ENCODE measurements around the gene EIF1AD.

Gene EIF1AD

DNA sequence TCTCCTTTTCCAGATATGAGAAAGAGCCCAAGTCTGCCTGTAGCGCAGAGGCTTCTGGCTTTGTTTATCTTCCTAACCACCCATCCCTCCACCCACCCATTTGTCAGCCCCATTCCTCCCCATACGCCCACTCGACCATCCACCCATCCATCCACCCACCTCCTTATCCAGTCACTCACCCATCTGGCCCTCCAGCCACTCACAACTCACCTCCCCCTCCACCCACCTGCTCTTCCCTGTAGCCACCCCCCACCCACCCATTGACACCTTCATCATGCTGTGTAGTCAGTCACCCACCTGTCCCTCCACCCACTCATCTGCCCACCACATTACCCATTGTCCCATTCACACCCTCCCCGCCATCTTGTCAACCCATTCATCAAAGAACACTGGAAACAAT lies 15.4 kb upstream of the EIF1AD start:
- H3K27ac ChIP-seq, result no peak overlapping the region
- TF ChIP-seq ZFX (IDR thresholded peaks at IDR 0.05), result no peak
- no peak for TF ChIP-seq CTCF (conservative IDR thresholded peaks at IDR 0.05)

GRCh38 chr11:66016793-66017177 lies 14.8 kb upstream of the EIF1AD start:
- H3K27ac ChIP-seq, result no peak overlapping the region
- TF ChIP-seq ZFX (IDR thresholded peaks at IDR 0.05) (no peak), CTCF (conservative IDR thresholded peaks at IDR 0.05) (no peak)

- H3K27ac ChIP-seq, result no peak overlapping the region
- TF ChIP-seq CTCF (conservative IDR thresholded peaks at IDR 0.05) (no peak), ZFX (IDR thresholded peaks at IDR 0.05) (no peak)
Observed at GRCh38 chr11:66015936-66016792, 14.2 kb upstream of the EIF1AD start.

GRCh38 chr11:66015454-66015881 lies 13.5 kb upstream of the EIF1AD start:
- no peak for TF ChIP-seq CTCF (conservative IDR thresholded peaks at IDR 0.05)
- H3K27ac ChIP-seq, result no peak overlapping the region

DNA sequence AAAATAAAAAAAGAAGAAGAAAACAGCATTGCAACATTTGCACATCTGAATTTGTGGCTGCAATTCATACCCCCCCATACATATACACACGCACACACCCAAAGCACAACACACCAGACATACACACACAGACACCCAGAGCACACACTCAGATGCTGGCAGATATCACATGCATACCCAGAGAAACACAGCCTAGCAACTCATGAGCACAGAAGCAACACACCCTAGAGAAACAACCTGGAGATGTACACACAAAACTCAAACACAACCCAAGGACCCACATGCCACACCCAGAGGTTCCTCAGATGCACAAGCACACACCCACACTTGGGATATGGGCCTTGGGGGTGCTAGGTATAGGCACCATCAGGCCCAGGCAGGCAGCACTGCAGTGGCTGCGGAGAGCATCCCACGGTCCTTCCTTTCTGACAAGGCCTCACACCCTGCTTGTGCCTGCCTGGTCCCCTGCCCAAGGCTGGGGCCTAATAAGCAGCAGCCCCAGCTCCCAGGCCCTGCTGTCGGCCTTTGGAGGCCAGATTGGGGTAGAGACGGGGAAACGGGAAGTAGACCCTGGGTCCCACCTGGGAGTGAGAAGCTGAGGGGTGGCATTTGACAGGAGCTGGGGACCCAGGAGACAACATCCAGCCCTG lies 13.0 kb upstream of the EIF1AD start:
- no peak overlapping the region for H3K27ac ChIP-seq
- TF ChIP-seq ZFX (IDR thresholded peaks at IDR 0.05), result no peak
- no peak for TF ChIP-seq CTCF (conservative IDR thresholded peaks at IDR 0.05)

DNA sequence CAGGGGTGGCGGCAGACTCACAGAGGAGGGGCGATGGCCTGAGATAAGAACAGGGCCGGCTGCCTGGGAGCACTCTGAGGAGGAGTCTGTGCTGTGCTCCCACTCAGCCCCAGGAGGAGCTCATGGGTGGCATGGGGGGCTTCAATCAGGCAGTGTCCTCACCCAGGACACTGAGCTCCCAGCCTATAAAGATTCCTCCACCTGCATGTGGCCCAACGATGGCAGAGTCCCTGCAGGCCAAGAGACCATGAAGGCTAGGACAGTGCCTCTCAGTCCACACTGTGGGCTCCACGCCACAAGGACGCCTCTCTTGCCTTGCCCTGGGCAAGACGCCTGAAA lies 11.8 kb upstream of the EIF1AD start:
- H3K27ac ChIP-seq, result no peak overlapping the region
- TF ChIP-seq ZFX (IDR thresholded peaks at IDR 0.05), result no peak
- TF ChIP-seq CTCF (conservative IDR thresholded peaks at IDR 0.05), result no peak

DNA sequence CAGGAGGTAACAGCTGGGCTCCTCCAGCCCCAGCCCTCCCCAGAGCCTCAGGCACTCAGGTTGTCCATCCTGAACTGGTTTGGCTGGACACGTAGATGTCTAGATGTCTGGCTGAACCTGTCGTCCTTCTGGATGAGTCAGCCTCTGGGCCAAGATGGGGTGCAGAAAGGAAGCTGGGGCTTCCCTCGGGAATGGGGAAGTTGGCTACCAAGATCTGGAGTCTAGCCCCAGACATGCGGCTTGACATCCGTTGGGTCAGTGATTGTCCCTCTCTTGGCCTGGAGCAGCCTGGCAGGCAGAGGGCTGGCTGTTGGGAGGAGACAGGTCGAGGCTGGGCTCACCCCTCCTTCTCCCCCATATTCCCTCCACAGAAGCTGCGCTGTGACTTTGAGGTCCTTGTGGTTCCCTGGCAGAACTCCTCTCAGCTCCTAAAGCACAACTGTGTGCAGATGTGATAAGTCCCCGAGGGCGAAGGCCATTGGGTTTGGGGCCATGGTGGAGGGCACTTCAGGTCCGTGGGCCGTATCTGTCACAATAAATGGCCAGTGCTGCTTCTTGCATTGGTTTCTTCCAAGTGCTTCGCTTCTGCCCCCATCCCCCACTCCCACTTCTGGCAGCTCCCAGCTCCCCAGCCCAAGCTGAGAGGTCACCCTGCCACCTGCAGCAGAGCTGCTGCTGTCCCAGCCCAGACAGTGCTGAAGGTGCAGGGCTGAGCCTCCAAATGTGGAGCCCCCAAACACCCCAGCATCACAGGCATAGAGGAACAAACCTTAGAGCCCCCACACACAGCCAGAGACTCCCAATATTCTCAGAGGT lies 11.2 kb upstream of the EIF1AD start:
- no peak overlapping the region for H3K27ac ChIP-seq
- TF ChIP-seq CTCF (conservative IDR thresholded peaks at IDR 0.05), result no peak
- TF ChIP-seq ZFX (IDR thresholded peaks at IDR 0.05), result no peak

Measured in C4-2B (cell line).